HCT116 (cell line): ENCODE data around the gene NPTX1.

Source experiments
- ATF3 ChIP-seq: IDR thresholded peaks from 2 replicates; pipeline ENCODE4 v1.6.1; 2012
- CBX3 ChIP-seq: IDR thresholded peaks from 2 replicates; pipeline ENCODE4 v1.6.1; 2012; ENCODE audit warnings: low read depth
- CEBPB ChIP-seq: IDR thresholded peaks from 2 replicates; pipeline ENCODE4 v1.6.1; 2012; ENCODE audit warnings: low read depth
- EGR1 ChIP-seq: IDR thresholded peaks from 2 replicates; pipeline ENCODE4 v1.6.1; 2012; ENCODE audit warnings: low read depth
- EZH2 ChIP-seq: fragments of 200-600 bp; sonication (generic); IDR thresholded peaks from 2 replicates; pipeline ENCODE4 v1.6.1; 2017; ENCODE audit warnings: antibody characterized with exemption, mixed run types
- FOSL1 ChIP-seq: IDR thresholded peaks from 2 replicates; pipeline ENCODE4 v1.6.1; 2012; ENCODE audit warnings: low read depth
- POLR2A ChIP-seq: IDR thresholded peaks from 2 replicates; pipeline ENCODE4 v1.7.0; 2011; ENCODE audit warnings: borderline replicate concordance; ENCODE audit not compliant: insufficient read depth, insufficient read length; ENCODE audit errors: extremely low read depth
- POLR2AphosphoS5 ChIP-seq: IDR thresholded peaks from 2 replicates; pipeline ENCODE4 v1.6.1; 2011; ENCODE audit warnings: mild to moderate bottlenecking, low read depth, low read length, moderate library complexity
- RAD21 ChIP-seq: IDR thresholded peaks from 2 replicates; pipeline ENCODE4 v1.6.1; 2012; ENCODE audit warnings: low read depth, mild to moderate bottlenecking
- REST ChIP-seq: IDR thresholded peaks from 2 replicates; pipeline ENCODE4 v1.6.1; 2012; ENCODE audit warnings: low read depth
- ZNF274 ChIP-seq: fragments of 200-500 bp; sonication (Bioruptor generic); IDR thresholded peaks from 2 replicates; pipeline ENCODE4 v1.6.1; 2014; ENCODE audit warnings: mild to moderate bottlenecking, low read depth, low read length, inconsistent platforms
- TF ChIP-seq, protein P1 (sequence below), 3 experiments: fragments of 200-600 bp in 1 of 3; sonication (generic) in 1 of 3; IDR thresholded peaks in 2 of 3; conservative IDR thresholded peaks in 1 of 3; 2 replicates each; pipeline ENCODE4 v1.5.1; 2012 to 2017; ENCODE audit warnings: low read depth in 2 of 3, low read length in 2 of 3, antibody characterized with exemption in 1 of 3, borderline replicate concordance in 1 of 3, control low read depth in 1 of 3, mild to moderate bottlenecking in 1 of 3, mixed read lengths in 1 of 3, mixed run types in 1 of 3, moderate library complexity in 1 of 3; ENCODE audit not compliant: insufficient read depth in 1 of 3

DNA sequence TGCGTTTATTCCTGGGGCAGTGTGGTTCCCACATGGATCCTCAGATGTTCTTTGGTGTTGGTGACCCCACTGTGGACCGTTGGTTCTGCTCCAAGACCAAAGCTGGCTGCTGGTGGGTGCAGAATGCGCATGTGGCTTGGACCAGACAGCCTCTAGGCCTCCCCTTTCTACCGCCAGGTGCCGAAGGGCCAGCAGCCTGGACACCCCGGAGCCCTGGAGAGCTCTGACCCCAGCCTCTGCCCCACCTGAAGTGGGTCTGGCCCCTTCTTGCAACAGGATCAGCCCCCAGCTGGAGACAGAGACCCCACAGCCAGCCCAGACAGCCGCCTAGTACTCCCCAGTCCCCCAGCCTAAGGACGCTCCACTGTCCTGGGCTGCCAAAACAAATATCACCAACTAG is 18.4 kb downstream of the NPTX1 start:
- TF ChIP-seq POLR2AphosphoS5: no peak
- TF ChIP-seq, protein P1, sequence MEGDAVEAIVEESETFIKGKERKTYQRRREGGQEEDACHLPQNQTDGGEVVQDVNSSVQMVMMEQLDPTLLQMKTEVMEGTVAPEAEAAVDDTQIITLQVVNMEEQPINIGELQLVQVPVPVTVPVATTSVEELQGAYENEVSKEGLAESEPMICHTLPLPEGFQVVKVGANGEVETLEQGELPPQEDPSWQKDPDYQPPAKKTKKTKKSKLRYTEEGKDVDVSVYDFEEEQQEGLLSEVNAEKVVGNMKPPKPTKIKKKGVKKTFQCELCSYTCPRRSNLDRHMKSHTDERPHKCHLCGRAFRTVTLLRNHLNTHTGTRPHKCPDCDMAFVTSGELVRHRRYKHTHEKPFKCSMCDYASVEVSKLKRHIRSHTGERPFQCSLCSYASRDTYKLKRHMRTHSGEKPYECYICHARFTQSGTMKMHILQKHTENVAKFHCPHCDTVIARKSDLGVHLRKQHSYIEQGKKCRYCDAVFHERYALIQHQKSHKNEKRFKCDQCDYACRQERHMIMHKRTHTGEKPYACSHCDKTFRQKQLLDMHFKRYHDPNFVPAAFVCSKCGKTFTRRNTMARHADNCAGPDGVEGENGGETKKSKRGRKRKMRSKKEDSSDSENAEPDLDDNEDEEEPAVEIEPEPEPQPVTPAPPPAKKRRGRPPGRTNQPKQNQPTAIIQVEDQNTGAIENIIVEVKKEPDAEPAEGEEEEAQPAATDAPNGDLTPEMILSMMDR (IDR thresholded peaks at IDR 0.05 in 2 of 3, conservative IDR thresholded peaks at IDR 0.05 in 1 of 3; ENCODE audit: borderline replicate concordance in 1 of 3, insufficient read depth in 1 of 3, low read depth in 2 of 3, low read length in 2 of 3): no peak
- no peak for TF ChIP-seq CEBPB
- no peak for TF ChIP-seq EZH2
- TF ChIP-seq EGR1: no peak
- no peak for TF ChIP-seq ATF3
- TF ChIP-seq POLR2A: no peak
- TF ChIP-seq ZNF274: no peak
- TF ChIP-seq CBX3: no peak
- TF ChIP-seq RAD21: no peak
- no peak for TF ChIP-seq FOSL1
- no peak for TF ChIP-seq REST
